IMR-90 (cell line): ENCODE data around the gene CD180.

Source experiments
- FOS ChIP-seq: fragments of 150-350 bp; IDR thresholded peaks from 2 replicates; pipeline ENCODE4 v1.6.1; 2016; ENCODE audit warnings: low read depth, low read length
- MAFK ChIP-seq: IDR thresholded peaks from 2 replicates; pipeline ENCODE4 v1.6.1; 2012; ENCODE audit warnings: low read depth, low read length, improper control_type of control experiment
- POLR2A ChIP-seq: IDR thresholded peaks from 2 replicates; pipeline ENCODE4 v1.6.1; 2012; ENCODE audit warnings: mild to moderate bottlenecking, low read depth, low read length
- RCOR1 ChIP-seq: IDR thresholded peaks from 2 replicates; pipeline ENCODE4 v1.6.1; 2012; ENCODE audit warnings: mild to moderate bottlenecking, low read length, improper control_type of control experiment; ENCODE audit not compliant: insufficient replicate concordance
- SMC3 ChIP-seq: fragments of 150-350 bp; IDR thresholded peaks from 2 replicates; pipeline ENCODE4 v1.6.1; 2016; ENCODE audit warnings: low read depth, mild to moderate bottlenecking, antibody characterized with exemption, low read length, moderate library complexity
- TF ChIP-seq, protein P1 (sequence below): conservative IDR thresholded peaks from 2 replicates; pipeline ENCODE4 v1.5.1; 2012; ENCODE audit warnings: mild to moderate bottlenecking, low read depth, low read length, improper control_type of control experiment

DNA sequence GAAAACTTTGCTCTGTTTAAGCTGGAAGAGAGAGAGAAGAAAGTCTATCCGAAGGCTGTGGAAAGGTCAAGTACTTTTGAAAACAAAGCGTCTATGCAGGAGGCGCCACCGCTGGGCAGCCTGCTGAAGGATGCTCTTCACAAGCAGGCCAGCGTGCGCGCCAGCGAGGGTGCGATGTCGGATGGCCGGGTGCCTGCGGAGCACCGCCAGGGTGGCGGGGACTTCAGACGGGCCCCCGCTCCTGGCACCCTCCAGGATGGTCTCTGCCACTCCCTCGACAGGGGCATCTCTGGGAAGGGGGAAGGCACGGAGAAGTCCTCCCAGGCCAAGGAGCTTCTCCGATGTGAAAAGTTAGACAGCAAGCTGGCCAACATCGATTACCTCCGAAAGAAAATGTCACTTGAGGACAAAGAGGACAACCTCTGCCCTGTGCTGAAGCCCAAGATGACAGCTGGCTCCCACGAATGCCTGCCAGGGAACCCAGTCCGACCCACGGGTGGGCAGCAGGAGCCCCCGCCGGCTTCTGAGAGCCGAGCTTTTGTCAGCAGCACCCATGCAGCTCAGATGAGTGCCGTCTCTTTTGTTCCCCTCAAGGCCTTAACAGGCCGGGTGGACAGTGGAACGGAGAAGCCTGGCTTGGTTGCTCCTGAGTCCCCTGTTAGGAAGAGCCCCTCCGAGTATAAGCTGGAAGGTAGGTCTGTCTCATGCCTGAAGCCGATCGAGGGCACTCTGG lies 32.6 kb downstream of the CD180 start:
- TF ChIP-seq RCOR1 (no peak), SMC3 (no peak), MAFK (no peak), FOS (no peak), POLR2A (no peak)
- TF ChIP-seq, protein P1, sequence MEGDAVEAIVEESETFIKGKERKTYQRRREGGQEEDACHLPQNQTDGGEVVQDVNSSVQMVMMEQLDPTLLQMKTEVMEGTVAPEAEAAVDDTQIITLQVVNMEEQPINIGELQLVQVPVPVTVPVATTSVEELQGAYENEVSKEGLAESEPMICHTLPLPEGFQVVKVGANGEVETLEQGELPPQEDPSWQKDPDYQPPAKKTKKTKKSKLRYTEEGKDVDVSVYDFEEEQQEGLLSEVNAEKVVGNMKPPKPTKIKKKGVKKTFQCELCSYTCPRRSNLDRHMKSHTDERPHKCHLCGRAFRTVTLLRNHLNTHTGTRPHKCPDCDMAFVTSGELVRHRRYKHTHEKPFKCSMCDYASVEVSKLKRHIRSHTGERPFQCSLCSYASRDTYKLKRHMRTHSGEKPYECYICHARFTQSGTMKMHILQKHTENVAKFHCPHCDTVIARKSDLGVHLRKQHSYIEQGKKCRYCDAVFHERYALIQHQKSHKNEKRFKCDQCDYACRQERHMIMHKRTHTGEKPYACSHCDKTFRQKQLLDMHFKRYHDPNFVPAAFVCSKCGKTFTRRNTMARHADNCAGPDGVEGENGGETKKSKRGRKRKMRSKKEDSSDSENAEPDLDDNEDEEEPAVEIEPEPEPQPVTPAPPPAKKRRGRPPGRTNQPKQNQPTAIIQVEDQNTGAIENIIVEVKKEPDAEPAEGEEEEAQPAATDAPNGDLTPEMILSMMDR: no peak
